BJ (cell line): ENCODE measurements around the gene IGFL2. TPM values are rescaled to one million over a fixed set of nuclear protein-coding genes. Genes with fewer than 3 reads are reported as not detected.

ENCODE experiments used
- CTCF ChIA-PET: fragments of 350-600 bp; formaldehyde crosslinking; extraction: SDS; loops from one replicate; lab custom pipeline; 2021; ENCODE audit warnings: antibody characterized with exemption, inconsistent platforms; lab: Yijun Ruan, JAX
- POLR2A ChIA-PET: fragments of 300-600 bp; sonication (Branson Sonifier 250); formaldehyde crosslinking; extraction: SDS; loops from one replicate; lab custom pipeline; 2021; ENCODE audit warnings: antibody characterized with exemption; lab: Charles Lee
- DNase-seq: peaks from one replicate; pipeline ENCODE4 v3.0.0-alpha.2; 2011; ENCODE audit warnings: low read depth
- H3K27me3 ChIP-seq: 2 replicates; pipeline ENCODE4 v1.6.0; 2011; ENCODE audit warnings: low read length; ENCODE audit not compliant: control insufficient read depth, insufficient read depth
- H3K36me3 ChIP-seq: 2 replicates; pipeline ENCODE4 v1.5.1; 2011; ENCODE audit warnings: low read length; ENCODE audit not compliant: control insufficient read depth, insufficient read depth
- H3K4me3 ChIP-seq: 2 replicates; pipeline ENCODE4 v1.5.1; 2011; ENCODE audit warnings: low read depth, mild to moderate bottlenecking, control low read depth, low read length
- CTCF ChIP-seq: IDR thresholded peaks from 2 replicates; pipeline ENCODE4 v1.5.1; 2011; ENCODE audit warnings: low read depth, mild to moderate bottlenecking, control low read depth, inconsistent platforms, low read length, moderate library complexity; ENCODE audit not compliant: insufficient read depth
- polyA plus RNA-seq: library from polyadenylated mRNA; depleted of rRNA; stranded (reverse); fragments of >200 nt; gene quantifications from 2 replicates; pipeline ENCODE4 v1.2.3, GENCODE V29; 2011

IGFL2 gene
- polyA plus RNA-seq, 1 experiment: not detected

GRCh38 chr19:46116121-46116520 is 31.9 kb upstream of the IGFL2 start:
- TF ChIP-seq CTCF: no peak
- Histone ChIP-seq H3K36me3 (no peaks in the 10 kb centered on the region), H3K27me3 (peaks cover 13% of the 10 kb centered on the region), H3K4me3 (no peak overlapping the region)
- CTCF ChIA-PET: no interaction called here
- POLR2A ChIA-PET: no interaction called here
- DNase-seq: no peak

DNA sequence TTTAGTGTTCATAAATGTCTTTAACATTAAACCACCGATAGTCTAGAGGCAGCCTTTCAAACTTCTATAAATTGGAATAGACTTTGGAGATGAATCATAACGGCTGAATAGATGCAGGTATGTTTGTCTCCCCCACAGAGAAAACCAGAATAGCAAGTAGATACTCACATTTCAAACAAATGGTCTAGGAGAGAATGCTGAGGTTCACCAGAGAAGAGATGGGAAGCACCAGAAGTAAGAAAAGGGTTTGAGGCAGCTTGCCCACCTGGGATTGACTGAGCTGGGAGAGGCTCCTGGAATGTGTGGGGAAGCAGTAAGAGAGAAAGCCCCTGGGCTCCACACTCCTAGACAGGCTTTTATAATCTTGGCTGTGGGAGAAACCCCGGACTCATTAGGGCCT is 29.9 kb upstream of the IGFL2 start:
- CTCF ChIA-PET: no interaction called here
- Histone ChIP-seq H3K36me3 (no peaks in the 10 kb centered on the region), H3K27me3 (peaks cover 10% of the 10 kb centered on the region), H3K4me3 (no peak overlapping the region)
- POLR2A ChIA-PET: no interaction called here
- no peak for TF ChIP-seq CTCF
- no peak for DNase-seq

DNA sequence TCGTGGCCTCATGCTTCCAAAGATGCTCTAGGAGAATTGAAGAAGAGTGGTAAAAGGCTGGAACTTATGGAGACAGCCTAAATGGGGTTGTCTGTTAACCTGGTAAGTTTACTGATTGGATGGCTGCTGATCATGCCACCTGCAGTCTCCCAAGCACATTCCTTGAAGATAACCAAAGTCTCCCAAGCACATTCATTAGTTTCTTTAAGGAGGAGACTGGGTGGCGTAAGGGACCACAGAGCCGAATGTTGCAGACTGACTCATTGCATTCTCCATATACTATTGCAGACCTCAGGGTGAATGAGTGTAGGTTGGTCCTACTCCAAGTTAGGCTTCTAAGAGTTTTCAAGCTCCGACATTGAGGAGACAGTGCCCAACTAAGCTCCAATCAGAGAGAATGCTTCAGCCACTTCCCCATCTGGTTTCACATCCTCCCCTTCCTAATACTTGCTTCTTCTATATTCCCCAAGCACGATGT is 23.4 kb upstream of the IGFL2 start, which contains the start of gene IGFL3:
TSS of gene IGFL3 (minus strand) at position 51 of the 478 bp plus-strand sequence. CDS start at position 12, 39 bp downstream.
- CTCF ChIA-PET: interaction anchor here (0.7 to 2.1 kb wide), 3 partner anchors 11 to 95 kb away, joined by 3 to 7 read pairs (median 4); no protein-coding TSS in a partner anchor
- DNase-seq: no peak
- Histone ChIP-seq H3K27me3 (peaks cover 16% of the 10 kb centered on the region), H3K4me3 (no peak within 1 kb of the TSS), H3K36me3 (no peaks in the 10 kb centered on the region)
- POLR2A ChIA-PET: no interaction called here
- TF ChIP-seq CTCF: no peak

DNA sequence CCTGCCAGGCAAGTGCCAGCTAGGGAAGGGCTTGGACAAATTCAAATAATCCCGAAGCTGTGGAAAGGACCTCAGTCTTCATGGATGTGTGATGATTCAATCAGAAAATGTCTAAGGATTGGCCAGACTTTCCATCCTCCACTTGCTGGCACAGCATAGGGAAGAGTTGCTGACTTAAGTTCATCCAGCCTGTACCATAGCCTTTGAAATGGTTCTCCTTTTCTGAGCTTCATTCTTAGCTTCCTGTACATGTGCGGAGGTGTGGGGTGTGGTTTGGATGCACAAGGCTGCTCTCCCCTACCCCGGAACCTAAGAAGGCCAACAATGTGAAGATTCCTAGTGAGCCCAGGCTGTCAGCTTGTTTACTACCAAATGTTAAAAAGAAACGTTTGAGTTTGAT is 22.6 kb upstream of the IGFL2 start:
- no peaks in the 10 kb centered on the region for H3K36me3 ChIP-seq
- no peak for TF ChIP-seq CTCF
- H3K4me3 ChIP-seq: no peak overlapping the region
- CTCF ChIA-PET: interaction anchor here (0.7 to 1.7 kb wide), 3 partner anchors 43 to 99 kb away, joined by 3 to 4 read pairs (median 3); no protein-coding TSS in a partner anchor
- POLR2A ChIA-PET: no interaction called here
- no peak for DNase-seq
- peaks cover 14% of the 10 kb centered on the region for H3K27me3 ChIP-seq

GRCh38 chr19:46126086-46126580 is 21.9 kb upstream of the IGFL2 start:
- no peak for TF ChIP-seq CTCF
- H3K4me3 ChIP-seq: no peak overlapping the region
- CTCF ChIA-PET: interaction anchor here (0.8 to 1.7 kb wide), 2 partner anchors 43 to 100 kb away, joined by 3 read pairs; no protein-coding TSS in a partner anchor
- POLR2A ChIA-PET: no interaction called here
- H3K36me3 ChIP-seq: no peaks in the 10 kb centered on the region
- no peak for DNase-seq
- peaks cover 12% of the 10 kb centered on the region for H3K27me3 ChIP-seq
